Left kidney (tissue), 2 donors: ENCODE data around the gene KCTD15. TPM values are rescaled to one million over a fixed set of nuclear protein-coding genes. Genes with fewer than 3 reads are reported as not detected.

ENCODE experiments used
- DNase-seq: peaks from one replicate; pipeline ENCODE4 v3.0.0-alpha.2; 2013
- polyA plus RNA-seq: library from polyadenylated mRNA; unstranded; fragments of 120-200 nt; gene quantifications from one replicate; pipeline ENCODE4 v1.2.1, GENCODE V29; 2013; ENCODE audit not compliant: insufficient read length

The KCTD15 gene
- polyA plus RNA-seq, 1 donor, result 45.2 TPM

DNA sequence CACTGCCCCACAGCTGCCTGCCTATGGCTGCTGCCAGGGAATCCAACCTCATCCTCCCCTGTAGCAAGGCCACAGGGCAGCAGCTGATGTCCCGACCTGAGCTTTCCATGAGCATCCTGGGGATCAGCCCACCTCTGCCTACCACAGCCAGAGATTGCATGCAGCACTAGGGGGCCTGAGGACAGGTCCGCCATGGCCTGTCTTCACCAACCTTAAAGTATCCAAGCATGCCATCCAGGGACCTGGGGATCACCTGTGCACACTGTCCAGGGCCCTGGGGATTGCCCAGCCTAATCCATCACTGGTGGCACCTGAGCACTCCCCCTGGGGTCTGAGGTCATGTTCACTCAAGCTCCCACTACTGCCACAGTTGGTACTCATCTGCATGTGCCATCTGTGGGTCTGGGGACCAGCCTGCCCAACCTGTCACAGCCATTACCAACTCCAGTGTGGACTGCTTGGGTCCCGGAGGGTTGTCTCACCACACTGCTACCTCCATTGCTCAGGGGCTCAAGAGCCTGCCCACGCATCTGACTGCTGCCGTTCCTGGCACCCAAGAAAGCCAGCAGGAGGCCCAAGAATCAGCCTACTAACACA lies 53.0 kb downstream of the KCTD15 start:
- no peak for DNase-seq

DNA sequence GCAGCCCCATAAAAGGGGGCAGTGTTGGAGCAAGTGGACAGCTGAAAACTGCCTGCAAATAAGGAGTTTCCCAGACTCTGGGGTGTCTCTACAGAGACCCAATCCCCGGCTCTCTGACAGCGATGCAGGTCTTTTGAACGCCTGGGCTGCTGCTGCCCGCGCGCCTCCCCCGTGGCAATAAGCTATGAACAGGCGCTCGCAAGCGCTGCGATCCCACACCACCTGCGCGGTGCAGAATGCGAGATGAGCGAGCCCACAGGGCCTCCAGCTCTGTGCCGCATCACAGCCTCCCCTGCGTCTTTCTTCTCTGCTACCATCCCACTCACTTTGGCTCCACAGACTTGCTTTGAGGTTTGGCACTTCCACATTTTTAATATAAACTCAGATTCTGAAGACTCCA lies 62.3 kb downstream of the KCTD15 start:
- DNase-seq, result no peak

DNA sequence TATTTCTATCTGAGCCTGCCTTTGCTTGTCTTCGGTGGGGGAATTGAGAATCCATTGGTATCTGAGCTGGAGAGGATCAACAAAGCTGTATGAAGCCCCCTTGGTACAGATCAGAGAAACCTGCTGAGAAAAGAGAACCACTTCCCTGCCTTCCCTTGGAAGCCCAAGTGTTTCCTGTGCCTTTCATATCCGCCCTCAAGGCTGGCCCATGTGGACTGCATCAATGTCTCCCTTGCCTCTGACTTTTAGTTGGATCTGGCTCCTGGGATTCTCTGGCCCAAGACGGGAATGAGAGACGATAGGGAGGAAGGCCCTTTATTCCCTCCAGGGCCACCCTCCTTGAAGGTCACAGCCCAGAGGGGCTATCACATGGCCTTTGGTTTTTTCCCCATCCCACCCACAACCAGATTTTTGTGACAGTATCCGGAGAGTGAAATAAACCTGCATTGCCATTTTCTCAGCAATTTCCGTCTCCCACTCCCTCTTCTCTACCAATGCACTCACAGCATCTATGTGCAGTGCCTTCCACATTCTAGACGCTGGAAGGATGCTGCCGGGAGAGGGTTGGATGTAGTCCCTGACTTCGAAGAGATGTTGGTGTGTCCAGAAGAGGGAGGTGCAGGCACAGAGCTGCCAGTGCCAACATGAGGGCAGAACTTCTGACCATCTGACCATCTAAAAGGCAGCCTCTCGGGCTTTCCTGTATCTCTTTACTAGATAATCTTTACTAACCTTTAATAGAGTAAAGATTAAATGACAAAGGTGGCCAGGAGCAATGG lies 63.8 kb downstream of the KCTD15 start:
- no peak for DNase-seq

DNA sequence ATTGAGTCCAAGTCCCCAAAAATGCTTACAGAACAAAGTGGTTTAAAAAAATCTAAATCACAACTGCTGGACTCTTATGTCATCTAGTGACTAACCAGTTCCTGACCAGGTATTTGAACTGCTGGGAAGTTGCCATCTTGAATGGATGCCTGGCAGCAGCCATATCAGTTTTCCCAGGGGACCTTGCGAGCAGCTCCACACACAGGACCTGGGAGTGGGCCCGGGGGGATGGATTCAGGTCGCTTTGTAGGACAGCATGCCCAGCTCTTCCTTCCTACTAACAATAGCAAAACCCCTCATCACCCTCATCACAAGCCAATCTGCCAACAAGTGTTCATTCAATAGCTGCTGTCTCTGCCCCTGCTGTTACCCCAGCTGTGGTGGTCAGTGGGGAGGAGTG lies 65.3 kb downstream of the KCTD15 start:
- DNase-seq, result no peak

DNA sequence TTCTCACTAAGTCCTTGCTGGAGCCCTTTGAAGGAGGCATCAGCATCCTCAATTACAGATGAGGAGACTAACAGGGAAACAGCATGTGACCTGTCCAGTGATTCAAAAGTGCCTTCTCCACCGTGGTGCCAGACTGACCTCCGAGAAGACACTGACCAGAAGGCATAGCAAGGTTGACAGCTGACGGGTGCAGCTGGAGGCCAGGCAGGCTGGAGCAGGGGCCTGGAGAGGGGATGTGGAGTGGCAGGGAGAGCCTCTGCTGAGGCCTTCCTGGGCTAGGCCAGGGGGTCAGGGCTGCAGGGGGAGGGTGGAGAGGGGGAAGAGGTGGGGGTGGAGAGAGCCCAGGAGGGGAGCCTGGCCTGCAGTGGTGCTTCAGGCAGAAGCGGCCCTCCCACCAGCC lies 66.3 kb downstream of the KCTD15 start:
- DNase-seq, result no peak

DNA sequence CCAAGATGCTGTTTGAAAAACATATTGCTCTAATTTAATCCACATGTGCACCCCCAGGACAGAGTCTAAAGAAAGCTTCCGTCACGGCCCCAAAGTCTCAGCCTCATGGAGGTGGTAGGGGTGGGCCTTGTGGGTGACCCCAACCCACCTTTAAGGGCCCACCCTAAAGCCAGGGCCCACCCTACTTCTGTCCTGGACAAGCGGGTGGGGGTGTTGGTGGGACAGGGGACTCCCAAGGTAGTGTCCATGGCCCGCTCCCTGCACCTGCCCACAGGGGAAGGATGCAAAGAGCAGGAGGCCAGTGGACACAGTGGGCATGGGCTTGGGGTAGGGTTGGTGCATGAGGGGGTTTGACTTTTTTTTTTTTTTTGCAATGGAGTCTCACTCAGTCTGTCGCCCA lies 66.8 kb downstream of the KCTD15 start:
- no peak for DNase-seq

DNA sequence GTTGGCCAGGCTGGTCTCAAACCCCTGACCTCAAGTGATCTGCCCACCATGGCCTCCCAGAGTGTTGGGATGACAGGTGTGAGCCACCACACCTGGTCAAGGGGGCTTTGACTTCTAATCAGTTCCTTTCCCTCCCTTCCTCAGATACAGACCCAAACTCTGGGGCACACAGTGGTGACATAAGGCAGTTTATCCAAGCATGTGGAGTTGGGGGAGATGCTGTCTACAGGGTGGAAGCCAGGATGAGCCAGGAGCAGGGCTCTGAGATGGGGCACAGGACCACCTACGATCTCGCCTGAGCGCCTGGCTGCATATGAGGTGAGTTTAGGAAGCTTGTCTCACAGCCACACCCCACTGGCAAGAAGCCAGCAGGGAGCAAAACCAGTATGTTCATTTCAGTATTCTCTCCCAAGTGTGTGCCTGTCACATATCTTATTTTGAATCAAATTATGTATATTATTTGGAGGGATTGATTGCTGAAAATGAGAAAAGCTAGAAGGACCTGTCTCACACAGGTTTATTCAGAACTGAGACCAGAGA lies 67.7 kb downstream of the KCTD15 start:
- DNase-seq, result no peak

GRCh38 chr19:33865306-33865705 lies 68.6 kb downstream of the KCTD15 start:
- DNase-seq, result no peak

Other genes starting within 250 kb of the KCTD15 start
- 0.17 TPM for gene CHST8, start 174.9 kb upstream of the KCTD15 start, polyA plus RNA-seq